PC-3 (cell line): ENCODE data around the gene PRKCE.

Experiments used
- EZH2 ChIP-seq: fragments of 300-600 bp; sonication (generic); IDR thresholded peaks from one replicate; pipeline ENCODE4 v1.6.1; 2017; ENCODE audit warnings: antibody characterized with exemption, mild to moderate bottlenecking, low read length; ENCODE audit not compliant: unreplicated experiment
- TF ChIP-seq, protein P1 (sequence below): fragments of 300-600 bp; sonication (generic); conservative IDR thresholded peaks from 2 replicates; pipeline ENCODE4 v1.5.1; 2017; ENCODE audit warnings: antibody characterized with exemption, low read depth, mild to moderate bottlenecking, low read length

GRCh38 chr2:45723857-45724256 is 72.4 kb downstream of the PRKCE start:
- TF ChIP-seq, protein P1, sequence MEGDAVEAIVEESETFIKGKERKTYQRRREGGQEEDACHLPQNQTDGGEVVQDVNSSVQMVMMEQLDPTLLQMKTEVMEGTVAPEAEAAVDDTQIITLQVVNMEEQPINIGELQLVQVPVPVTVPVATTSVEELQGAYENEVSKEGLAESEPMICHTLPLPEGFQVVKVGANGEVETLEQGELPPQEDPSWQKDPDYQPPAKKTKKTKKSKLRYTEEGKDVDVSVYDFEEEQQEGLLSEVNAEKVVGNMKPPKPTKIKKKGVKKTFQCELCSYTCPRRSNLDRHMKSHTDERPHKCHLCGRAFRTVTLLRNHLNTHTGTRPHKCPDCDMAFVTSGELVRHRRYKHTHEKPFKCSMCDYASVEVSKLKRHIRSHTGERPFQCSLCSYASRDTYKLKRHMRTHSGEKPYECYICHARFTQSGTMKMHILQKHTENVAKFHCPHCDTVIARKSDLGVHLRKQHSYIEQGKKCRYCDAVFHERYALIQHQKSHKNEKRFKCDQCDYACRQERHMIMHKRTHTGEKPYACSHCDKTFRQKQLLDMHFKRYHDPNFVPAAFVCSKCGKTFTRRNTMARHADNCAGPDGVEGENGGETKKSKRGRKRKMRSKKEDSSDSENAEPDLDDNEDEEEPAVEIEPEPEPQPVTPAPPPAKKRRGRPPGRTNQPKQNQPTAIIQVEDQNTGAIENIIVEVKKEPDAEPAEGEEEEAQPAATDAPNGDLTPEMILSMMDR: no peak
- TF ChIP-seq EZH2: no peak
